ENCODE data around the gene PRKAG2.

Gene PRKAG2

GRCh38 chr7:151864081-151864480, 12.8 kb downstream of the PRKAG2 start:
- no peak overlapping the region for H3K4me3 ChIP-seq
- H3K27ac ChIP-seq = no peak overlapping the region
- DNase-seq (ENCODE audit: low spot score) = no peak
- TF ChIP-seq, protein P1, sequence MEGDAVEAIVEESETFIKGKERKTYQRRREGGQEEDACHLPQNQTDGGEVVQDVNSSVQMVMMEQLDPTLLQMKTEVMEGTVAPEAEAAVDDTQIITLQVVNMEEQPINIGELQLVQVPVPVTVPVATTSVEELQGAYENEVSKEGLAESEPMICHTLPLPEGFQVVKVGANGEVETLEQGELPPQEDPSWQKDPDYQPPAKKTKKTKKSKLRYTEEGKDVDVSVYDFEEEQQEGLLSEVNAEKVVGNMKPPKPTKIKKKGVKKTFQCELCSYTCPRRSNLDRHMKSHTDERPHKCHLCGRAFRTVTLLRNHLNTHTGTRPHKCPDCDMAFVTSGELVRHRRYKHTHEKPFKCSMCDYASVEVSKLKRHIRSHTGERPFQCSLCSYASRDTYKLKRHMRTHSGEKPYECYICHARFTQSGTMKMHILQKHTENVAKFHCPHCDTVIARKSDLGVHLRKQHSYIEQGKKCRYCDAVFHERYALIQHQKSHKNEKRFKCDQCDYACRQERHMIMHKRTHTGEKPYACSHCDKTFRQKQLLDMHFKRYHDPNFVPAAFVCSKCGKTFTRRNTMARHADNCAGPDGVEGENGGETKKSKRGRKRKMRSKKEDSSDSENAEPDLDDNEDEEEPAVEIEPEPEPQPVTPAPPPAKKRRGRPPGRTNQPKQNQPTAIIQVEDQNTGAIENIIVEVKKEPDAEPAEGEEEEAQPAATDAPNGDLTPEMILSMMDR (IDR thresholded peaks at IDR 0.05) = no peak

GRCh38 chr7:151863386-151864079, 13.4 kb downstream of the PRKAG2 start:
- Histone ChIP-seq H3K27ac (no peak overlapping the region), H3K4me3 (no peak overlapping the region)
- DNase-seq (ENCODE audit: low spot score) = no peak
- TF ChIP-seq, protein P1 (IDR thresholded peaks at IDR 0.05) = no peak

- DNase-seq (ENCODE audit: low spot score) = no peak
- no peak overlapping the region for H3K27ac ChIP-seq
- H3K4me3 ChIP-seq = no peak overlapping the region
- TF ChIP-seq, protein P1 (IDR thresholded peaks at IDR 0.05) = no peak
Observed at GRCh38 chr7:151862606-151863381, 14.1 kb downstream of the PRKAG2 start.

GRCh38 chr7:151861881-151862280, 15.0 kb downstream of the PRKAG2 start:
- DNase-seq (ENCODE audit: low spot score) = no peak

DNA sequence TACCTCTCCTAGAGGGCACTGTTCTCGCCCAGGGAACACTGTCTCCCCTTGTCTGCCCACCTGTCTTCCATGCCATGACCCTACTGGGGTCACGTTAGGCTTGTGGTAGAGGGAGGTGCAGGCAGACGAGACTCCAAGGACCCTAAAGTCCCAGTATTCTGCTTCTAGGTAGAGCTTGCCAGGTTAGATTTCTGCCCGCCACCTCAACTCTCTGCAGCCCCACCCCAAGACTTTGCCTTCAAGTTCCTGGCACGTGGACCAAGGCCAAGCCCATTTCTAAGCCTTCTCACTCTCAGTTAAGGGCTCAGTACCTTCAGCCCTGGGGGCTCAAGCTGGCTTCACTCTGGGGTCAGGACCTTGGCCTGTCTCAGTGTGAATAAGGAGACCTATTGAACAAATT, 16.1 kb downstream of the PRKAG2 start:
- DNase-seq (ENCODE audit: low spot score) = no peak
- TF ChIP-seq, protein P1 (IDR thresholded peaks at IDR 0.05) = no peak
- H3K4me3 ChIP-seq = no peak overlapping the region
- H3K27ac ChIP-seq = no peak overlapping the region

More at GRCh38 chr7:151861881-151862280, 15.0 kb downstream of the PRKAG2 start:
- TF ChIP-seq, protein P1 (IDR thresholded peaks at IDR 0.05) = no peak
- Histone ChIP-seq H3K27ac (no peak overlapping the region), H3K4me3 (no peak overlapping the region)

DNA sequence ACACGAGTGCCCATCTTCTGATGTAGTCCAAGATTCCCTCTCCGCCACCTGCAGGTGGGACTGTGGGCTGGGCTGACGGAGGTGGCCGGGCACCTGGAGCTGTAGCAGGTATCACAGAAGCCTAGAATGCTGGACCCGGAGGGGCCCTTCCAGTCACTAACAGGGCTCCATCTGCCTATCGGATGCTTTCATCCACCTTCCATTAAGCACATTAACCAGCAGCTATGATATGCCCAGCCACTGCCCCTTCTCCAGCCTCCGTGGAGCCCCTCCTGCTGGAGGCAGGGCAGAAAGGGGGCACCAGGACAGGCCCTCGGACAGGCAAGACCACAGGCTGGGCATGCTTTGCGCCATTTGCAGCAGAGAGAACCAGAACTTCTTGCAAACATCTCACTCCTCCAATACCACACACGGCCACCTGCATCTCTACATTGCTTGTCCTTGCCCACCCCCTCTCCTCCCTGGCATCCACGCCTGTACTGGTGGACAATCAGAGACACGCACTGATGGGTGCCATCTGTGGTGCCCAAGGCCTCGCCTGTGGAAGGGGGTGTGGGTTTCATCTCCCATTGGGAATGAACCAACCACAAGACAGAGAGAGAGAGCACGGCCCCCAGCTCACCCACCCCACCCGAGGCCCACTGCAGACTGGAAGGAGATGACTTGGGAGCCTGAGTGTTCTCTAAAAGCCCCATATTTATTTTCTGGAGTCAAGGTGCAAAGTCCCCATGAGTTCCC, 16.8 kb downstream of the PRKAG2 start:
- TF ChIP-seq, protein P1 (IDR thresholded peaks at IDR 0.05) = no peak
- H3K27ac ChIP-seq = no peak overlapping the region
- DNase-seq (ENCODE audit: low spot score) = no peak
- H3K4me3 ChIP-seq = no peak overlapping the region

All from coronary artery (tissue), 2 donors.